ENCODE data around the gene TIRAP.

TIRAP gene

GRCh38 chr11:126310992-126311310 is 28.1 kb downstream of the TIRAP start:
- TF ChIP-seq CTCF (IDR thresholded peaks at IDR 0.05; ENCODE audit: insufficient read depth, low read depth, low read length, missing control alignments), result no peak
- DNase-seq (ENCODE audit: low read depth), result no peak
- H3K4me3 ChIP-seq (ENCODE audit: low read depth, low read length), result no peak overlapping the region

- no peak overlapping the region for H3K4me3 ChIP-seq (ENCODE audit: low read depth, low read length)
- TF ChIP-seq CTCF (IDR thresholded peaks at IDR 0.05; ENCODE audit: insufficient read depth, low read depth, low read length, missing control alignments), result peak; percentile 5
- peak; percentile 85 for DNase-seq (ENCODE audit: low read depth)
Observed at GRCh38 chr11:126311401-126312291, 28.8 kb downstream of the TIRAP start.

- no peak for TF ChIP-seq CTCF (IDR thresholded peaks at IDR 0.05; ENCODE audit: insufficient read depth, low read depth, low read length, missing control alignments)
- H3K4me3 ChIP-seq (ENCODE audit: low read depth, low read length), result no peak overlapping the region
- no peak for DNase-seq (ENCODE audit: low read depth)
Observed at GRCh38 chr11:126312961-126313360, 30.1 kb downstream of the TIRAP start.

GRCh38 chr11:126313826-126314225 is 30.9 kb downstream of the TIRAP start:
- peak; percentile 54 for DNase-seq (ENCODE audit: low read depth)
- no peak for TF ChIP-seq CTCF (IDR thresholded peaks at IDR 0.05; ENCODE audit: insufficient read depth, low read depth, low read length, missing control alignments)

DNA sequence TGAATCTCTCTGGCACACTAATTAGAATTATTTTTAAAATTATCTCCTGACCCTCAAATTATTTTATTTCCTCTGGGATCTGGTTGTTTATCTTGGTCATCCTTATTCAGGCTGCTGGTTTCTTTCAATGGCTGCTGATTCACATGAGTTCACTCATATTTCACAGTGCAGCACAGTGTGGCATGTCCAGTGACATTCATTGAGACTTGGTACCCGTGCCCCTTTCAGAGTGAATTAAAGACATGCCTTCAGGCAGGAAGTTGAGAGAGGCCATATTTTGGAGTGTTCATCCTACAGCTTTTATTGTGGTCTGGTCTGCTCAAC is 34.5 kb downstream of the TIRAP start:
- H3K4me3 ChIP-seq (ENCODE audit: low read depth, low read length), result no peak overlapping the region

More at GRCh38 chr11:126313826-126314225, 30.9 kb downstream of the TIRAP start:
- no peak overlapping the region for H3K4me3 ChIP-seq (ENCODE audit: low read depth, low read length)

GRCh38 chr11:126317756-126318573 is 35.1 kb downstream of the TIRAP start:
- no peak for TF ChIP-seq CTCF (IDR thresholded peaks at IDR 0.05; ENCODE audit: insufficient read depth, low read depth, low read length, missing control alignments)
- peak; percentile 52 for DNase-seq (ENCODE audit: low read depth)
- H3K4me3 ChIP-seq (ENCODE audit: low read depth, low read length), result no peak overlapping the region

More for the DNA sequence above, 34.5 kb downstream of the TIRAP start:
- no peak for TF ChIP-seq CTCF (IDR thresholded peaks at IDR 0.05; ENCODE audit: insufficient read depth, low read depth, low read length, missing control alignments)
- DNase-seq (ENCODE audit: low read depth), result no peak
